Measurements from ENCODE around the gene ITGB5. TPM values are rescaled to one million over a fixed set of nuclear protein-coding genes. Genes with fewer than 3 reads are reported as not detected.

ITGB5 gene
- total RNA-seq, 2 experiments from 2014 or later: 0.52 to 1.5 TPM

DNA sequence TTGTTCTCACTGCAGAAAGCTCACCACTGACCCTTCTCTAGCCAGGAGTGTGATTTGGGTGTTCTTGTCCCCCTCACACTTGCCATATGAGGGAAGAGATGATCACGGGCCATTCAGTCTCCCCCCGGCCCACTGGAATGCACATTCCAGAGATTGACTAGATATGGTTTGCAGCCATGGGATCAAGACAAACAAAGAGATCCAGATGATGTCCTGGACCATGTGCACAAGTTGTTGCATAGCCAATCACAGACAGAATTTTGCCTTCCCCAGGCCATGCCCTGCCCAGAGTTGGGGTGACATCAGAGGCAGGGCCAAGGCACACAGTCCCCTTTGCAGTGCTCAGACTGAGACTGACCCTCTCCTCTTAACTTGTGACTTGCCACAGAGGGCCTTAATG, 32.6 kb upstream of the ITGB5 start:
- intact Hi-C loops (cut with micrococcal nuclease): no loop called here
- Mint-ChIP-seq H3K27ac (no peak overlapping the region), H3K4me3 (no peak overlapping the region), H3K36me3 (no peaks in the 10 kb centered on the region), H3K27me3 (peaks cover 1% of the 10 kb centered on the region), H3K4me1 (ENCODE audit: low read depth) (no peaks in the 10 kb centered on the region), H3K9me3 (no peaks in the 10 kb centered on the region)
- DNase-seq: no peak
- ChIA-PET CTCF (no interaction called here), POLR2A (no interaction called here)

DNA sequence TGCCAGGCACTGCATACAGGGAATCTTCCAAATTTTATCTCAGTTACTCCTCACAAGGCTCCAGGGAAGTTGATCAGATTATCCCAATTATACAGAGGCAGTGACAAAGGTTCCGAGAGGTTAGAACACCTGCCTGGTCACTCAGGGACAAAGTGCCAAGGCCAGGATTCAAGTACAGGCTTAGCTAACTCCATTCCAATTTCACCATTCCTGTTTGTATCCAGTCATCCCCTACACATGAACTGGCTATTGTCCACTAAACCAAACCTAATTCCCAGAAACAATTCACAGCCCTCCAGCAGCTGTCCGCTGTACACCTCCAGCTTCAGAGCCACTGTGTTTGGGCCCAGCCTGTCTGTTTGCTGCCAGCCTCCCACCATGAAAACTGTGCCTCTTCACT, 31.4 kb upstream of the ITGB5 start:
- no peaks in the 10 kb centered on the region for H3K36me3 Mint-ChIP-seq
- H3K9me3 Mint-ChIP-seq: no peaks in the 10 kb centered on the region
- H3K27me3 Mint-ChIP-seq: peaks cover 1% of the 10 kb centered on the region
- CTCF ChIA-PET: interaction anchor here (1.4 to 2.4 kb wide), 3 partner anchors 9 to 158 kb away, joined by 3 to 5 read pairs (median 5); no protein-coding TSS in a partner anchor
- POLR2A ChIA-PET: no interaction called here
- no peak for DNase-seq
- no peak overlapping the region for H3K4me3 Mint-ChIP-seq
- intact Hi-C loops (cut with micrococcal nuclease): no loop called here
- H3K4me1 Mint-ChIP-seq (ENCODE audit: low read depth): no peaks in the 10 kb centered on the region
- H3K27ac Mint-ChIP-seq: no peak overlapping the region

DNA sequence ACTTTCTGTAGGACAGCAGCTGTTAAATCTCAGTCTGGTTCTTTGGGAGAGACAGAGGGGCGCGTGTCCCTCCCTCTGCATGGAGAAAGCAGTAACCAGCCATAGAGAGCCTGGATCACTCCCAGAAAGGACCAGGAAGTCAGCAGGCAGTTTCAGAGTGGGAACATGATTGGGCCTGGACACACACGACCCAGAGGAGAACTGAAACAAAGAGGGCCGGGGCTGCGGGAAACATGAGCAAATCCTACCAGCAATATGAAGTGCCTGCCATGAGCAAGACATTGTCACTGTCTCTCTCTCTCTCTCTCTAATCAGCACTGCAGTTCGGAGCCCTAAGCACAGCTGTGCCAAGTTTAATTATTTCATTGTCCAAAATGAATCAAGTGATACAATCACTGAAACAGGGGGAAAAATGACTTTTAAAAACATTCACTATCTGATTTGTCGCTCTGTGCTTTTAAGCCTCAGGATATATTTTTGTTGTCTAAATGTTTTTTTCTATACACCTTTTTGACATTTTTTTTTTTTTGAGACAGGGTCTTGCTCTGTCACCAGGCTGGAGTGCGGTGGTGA, 29.8 kb upstream of the ITGB5 start:
- no peaks in the 10 kb centered on the region for H3K36me3 Mint-ChIP-seq
- H3K4me1 Mint-ChIP-seq (ENCODE audit: low read depth): no peaks in the 10 kb centered on the region
- POLR2A ChIA-PET: no interaction called here
- intact Hi-C loops (cut with micrococcal nuclease): no loop called here
- H3K9me3 Mint-ChIP-seq: no peaks in the 10 kb centered on the region
- CTCF ChIA-PET: interaction anchor here (2.4 kb wide), 1 partner anchor 11 kb away, joined by 5 read pairs; no protein-coding TSS in a partner anchor
- H3K27me3 Mint-ChIP-seq: peaks cover 3% of the 10 kb centered on the region
- no peak for DNase-seq
- H3K27ac Mint-ChIP-seq: no peak overlapping the region
- H3K4me3 Mint-ChIP-seq: no peak overlapping the region

DNA sequence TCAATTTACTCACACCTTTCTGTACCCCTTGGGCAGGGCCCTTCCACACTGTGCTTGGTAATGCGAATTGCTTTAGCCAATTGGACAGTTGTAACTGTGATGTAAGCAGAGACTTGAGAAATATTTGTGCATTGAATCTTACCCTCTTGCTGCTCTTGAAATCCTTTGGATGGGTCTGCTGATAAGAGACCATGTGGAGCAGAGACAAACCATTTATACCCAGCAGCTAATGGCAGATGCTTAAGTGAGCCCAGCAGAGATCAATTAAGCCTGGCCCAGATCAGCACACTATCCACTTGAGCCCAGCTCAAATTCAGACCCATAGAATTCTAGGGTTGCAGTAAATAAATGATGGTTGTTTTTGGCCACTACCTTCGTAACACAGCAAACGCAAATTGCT, 28.1 kb upstream of the ITGB5 start:
- no peak overlapping the region for H3K27ac Mint-ChIP-seq

DNA sequence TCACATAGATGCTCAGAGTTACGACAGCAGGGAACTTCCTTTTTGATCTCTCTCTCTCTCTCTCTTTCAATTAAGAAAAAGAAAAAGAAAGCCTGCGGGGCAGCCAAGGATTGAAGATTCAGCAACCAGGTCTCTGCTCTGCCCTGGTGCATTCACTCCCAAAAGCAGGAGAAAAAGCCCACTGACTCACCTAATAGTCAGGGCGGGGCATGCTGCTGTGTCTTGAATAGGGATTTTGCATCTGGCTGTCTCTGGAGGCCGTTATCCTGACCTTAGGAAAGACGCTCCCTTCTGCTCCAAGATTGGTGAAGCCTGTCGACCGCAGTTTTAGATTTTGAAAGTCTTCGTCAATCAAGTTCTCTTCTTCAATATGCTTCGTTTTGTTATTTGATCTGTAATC, 20.8 kb upstream of the ITGB5 start:
- ChIA-PET POLR2A (no interaction called here), CTCF (no interaction called here)
- intact Hi-C loops (cut with micrococcal nuclease): loop anchor here (10.0 kb wide), 1 partner anchor 343 kb away; no protein-coding TSS in a partner anchor

More for the DNA sequence above, 28.1 kb upstream of the ITGB5 start:
- ChIA-PET CTCF (no interaction called here), POLR2A (no interaction called here)
- Mint-ChIP-seq H3K9me3 (no peaks in the 10 kb centered on the region), H3K4me1 (ENCODE audit: low read depth) (no peaks in the 10 kb centered on the region), H3K36me3 (no peaks in the 10 kb centered on the region), H3K4me3 (no peak overlapping the region), H3K27me3 (peaks cover 3% of the 10 kb centered on the region)
- DNase-seq: no peak
- intact Hi-C loops (cut with micrococcal nuclease): no loop called here

DNA sequence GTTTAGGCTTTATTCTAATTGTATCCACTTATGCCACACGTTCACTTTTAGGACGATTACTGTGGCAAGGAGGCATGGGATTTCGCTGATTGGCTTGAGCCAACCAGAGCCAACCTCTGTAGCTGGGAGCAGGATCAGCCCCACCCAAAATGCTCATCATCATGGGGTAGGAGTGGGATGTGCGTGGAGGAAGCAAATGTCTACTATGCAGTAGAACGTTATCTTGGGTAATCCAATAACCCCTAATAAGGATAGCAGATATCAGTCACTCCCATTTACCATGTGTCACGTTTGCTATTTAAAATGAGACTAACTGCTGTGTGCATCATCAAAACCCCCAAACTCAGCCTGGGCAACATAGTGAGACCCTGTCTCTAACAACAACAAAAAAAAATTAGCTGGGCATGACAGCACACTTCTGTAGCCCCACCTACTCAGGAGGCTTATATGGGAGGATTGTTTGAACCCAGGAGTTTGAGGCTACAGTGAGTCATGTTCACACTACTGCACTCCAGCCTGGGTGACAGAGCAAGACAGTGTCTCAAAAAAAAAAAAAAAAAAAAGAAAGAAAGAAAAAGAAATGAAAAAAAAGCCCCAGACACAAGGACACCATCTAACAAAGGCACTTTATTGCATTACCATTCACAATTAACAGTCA, 17.8 kb upstream of the ITGB5 start:
- intact Hi-C loops (cut with micrococcal nuclease): loop anchor here (10.0 kb wide), 1 partner anchor 340 kb away; no protein-coding TSS in a partner anchor
- no peak for DNase-seq
- POLR2A ChIA-PET: no interaction called here
- Mint-ChIP-seq H3K4me1 (ENCODE audit: low read depth) (peaks cover 3% of the 10 kb centered on the region), H3K36me3 (no peaks in the 10 kb centered on the region), H3K4me3 (no peak overlapping the region), H3K27ac (no peak overlapping the region), H3K27me3 (peaks cover 9% of the 10 kb centered on the region), H3K9me3 (no peaks in the 10 kb centered on the region)
- CTCF ChIA-PET: interaction anchor here (7.0 kb wide), 1 partner anchor 143 kb away, joined by 285 read pairs; no protein-coding TSS in a partner anchor

More for the DNA sequence above, 20.8 kb upstream of the ITGB5 start:
- Mint-ChIP-seq H3K9me3 (no peaks in the 10 kb centered on the region), H3K4me3 (no peak overlapping the region), H3K27me3 (peaks cover 8% of the 10 kb centered on the region), H3K27ac (no peak overlapping the region), H3K4me1 (ENCODE audit: low read depth) (no peaks in the 10 kb centered on the region), H3K36me3 (no peaks in the 10 kb centered on the region)
- no peak for DNase-seq

DNA sequence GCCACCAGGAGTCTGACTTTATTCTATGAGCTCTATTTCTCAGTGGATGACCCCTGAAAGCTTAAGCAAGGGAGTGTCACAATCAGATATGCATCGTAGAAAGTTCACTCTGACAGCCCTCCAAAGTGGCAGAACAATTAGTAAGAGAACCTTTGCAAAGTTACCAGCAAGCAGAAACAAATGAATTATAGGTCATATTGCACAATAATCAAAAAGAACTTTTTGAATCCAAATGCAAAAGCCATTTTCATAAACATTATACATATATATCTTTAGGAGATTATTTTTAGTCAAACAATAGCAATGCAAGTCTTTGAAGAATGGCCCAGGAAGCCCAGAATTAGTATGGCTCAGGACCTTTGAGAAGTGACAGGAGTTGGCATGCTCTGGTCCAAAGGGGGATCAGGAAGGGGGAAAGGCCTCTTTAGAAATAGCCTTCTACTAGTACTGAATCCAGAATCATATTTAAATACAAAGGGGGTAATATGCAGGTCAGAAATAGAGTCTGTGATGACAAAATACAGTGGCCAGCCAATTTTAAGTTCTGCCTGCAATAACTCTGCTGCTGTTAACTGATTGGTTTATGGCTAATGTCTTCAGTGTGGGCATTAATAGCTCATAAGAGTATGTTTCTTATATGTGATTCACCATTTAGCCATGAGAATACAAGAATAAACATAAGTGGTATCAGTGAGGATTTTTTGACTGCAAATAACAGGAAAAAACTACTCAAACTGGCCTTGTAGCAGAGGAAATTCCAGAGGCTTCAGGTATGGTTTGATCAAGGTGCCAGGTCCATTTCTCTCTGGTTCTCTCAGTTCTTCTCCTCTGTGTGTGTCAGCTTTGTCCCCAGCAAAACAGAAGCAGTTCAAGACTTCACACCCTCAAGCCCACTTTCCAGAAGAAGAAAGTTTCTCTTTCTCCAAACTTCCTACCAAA, 17.0 kb upstream of the ITGB5 start:
- POLR2A ChIA-PET: no interaction called here
- intact Hi-C loops (cut with micrococcal nuclease): loop anchor here (10.0 kb wide), 1 partner anchor 339 kb away; no protein-coding TSS in a partner anchor
- CTCF ChIA-PET: interaction anchor here (7.0 kb wide), 1 partner anchor 143 kb away, joined by 285 read pairs; no protein-coding TSS in a partner anchor

DNA sequence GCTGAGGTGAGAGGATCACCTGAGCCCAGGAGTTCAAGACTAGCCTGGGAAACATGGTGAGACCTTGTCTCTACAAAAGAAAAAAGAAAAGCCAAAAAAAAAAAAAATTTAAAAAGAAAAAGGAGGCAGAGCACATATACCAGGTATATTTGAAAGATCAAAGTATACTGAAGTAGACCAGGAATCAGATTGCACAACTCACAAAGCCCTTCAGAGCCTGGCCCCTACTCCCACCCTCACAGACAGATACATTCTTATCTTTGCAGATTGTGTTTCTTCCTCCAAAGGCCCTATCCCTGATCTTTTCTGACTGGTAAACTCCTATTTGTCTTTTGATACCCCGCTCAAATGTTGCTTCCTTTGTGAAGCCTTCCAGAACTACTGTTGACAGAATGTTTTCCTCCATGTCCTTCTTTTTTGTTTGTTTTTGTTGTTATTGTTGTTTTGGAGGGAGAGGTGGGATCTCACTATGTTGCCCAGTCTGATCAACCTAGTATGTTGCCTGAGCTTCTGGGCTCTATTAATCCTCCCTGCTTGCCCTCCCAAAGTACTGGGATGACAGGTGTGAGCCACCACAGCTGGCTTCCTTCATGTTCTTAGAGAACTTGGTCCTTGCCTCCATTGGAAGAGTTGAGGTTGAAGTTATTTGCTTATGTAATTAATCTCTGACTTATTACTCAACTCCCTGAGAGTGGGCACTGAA, 9.8 kb upstream of the ITGB5 start:
- no peak overlapping the region for H3K4me3 Mint-ChIP-seq
- intact Hi-C loops (cut with micrococcal nuclease): no loop called here
- no peaks in the 10 kb centered on the region for H3K36me3 Mint-ChIP-seq
- DNase-seq: no peak
- H3K4me1 Mint-ChIP-seq (ENCODE audit: low read depth): peaks cover 3% of the 10 kb centered on the region
- H3K27me3 Mint-ChIP-seq: peaks cover 4% of the 10 kb centered on the region
- ChIA-PET CTCF (interaction anchor here (0.9 to 1.4 kb wide), 3 partner anchors 9 to 136 kb away, joined by 3 to 12 read pairs (median 5); no protein-coding TSS in a partner anchor), POLR2A (no interaction called here)
- H3K9me3 Mint-ChIP-seq: no peaks in the 10 kb centered on the region
- H3K27ac Mint-ChIP-seq: no peak overlapping the region

More for the DNA sequence above, 17.0 kb upstream of the ITGB5 start:
- Mint-ChIP-seq H3K4me3 (no peak overlapping the region), H3K9me3 (no peaks in the 10 kb centered on the region), H3K27ac (no peak overlapping the region), H3K36me3 (no peaks in the 10 kb centered on the region), H3K4me1 (ENCODE audit: low read depth) (peaks cover 3% of the 10 kb centered on the region), H3K27me3 (peaks cover 9% of the 10 kb centered on the region)
- DNase-seq: no peak

DNA sequence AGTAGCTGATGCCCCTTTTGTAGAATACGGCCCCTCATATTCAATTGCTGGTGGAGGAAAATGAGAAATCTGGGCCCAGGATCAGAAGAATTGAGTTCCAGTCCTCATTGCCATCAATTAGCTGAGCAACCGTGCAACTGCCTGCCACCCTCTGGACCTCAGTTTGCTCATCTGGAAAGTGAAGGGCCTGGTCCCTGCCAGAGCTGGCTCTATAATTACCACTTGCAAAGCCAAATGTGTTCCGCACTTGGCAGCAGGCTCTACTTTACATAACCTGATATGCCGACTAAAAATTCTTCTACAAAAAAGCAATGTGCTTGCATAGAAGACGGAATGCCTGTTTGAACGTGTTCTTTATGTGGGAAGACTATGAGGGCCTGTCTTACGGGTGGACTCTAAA, 8.6 kb upstream of the ITGB5 start:
- no peaks in the 10 kb centered on the region for H3K36me3 Mint-ChIP-seq
- H3K4me3 Mint-ChIP-seq: no peak overlapping the region
- H3K27me3 Mint-ChIP-seq: no peaks in the 10 kb centered on the region
- no peak overlapping the region for H3K27ac Mint-ChIP-seq
- H3K9me3 Mint-ChIP-seq: no peaks in the 10 kb centered on the region
- no peak for DNase-seq
- intact Hi-C loops (cut with micrococcal nuclease): no loop called here
- peaks cover 3% of the 10 kb centered on the region for H3K4me1 Mint-ChIP-seq (ENCODE audit: low read depth)
- CTCF ChIA-PET: interaction anchor here (1.0 to 1.5 kb wide), 4 partner anchors 11 to 135 kb away, joined by 3 to 7 read pairs (median 5); no protein-coding TSS in a partner anchor
- POLR2A ChIA-PET: no interaction called here

DNA sequence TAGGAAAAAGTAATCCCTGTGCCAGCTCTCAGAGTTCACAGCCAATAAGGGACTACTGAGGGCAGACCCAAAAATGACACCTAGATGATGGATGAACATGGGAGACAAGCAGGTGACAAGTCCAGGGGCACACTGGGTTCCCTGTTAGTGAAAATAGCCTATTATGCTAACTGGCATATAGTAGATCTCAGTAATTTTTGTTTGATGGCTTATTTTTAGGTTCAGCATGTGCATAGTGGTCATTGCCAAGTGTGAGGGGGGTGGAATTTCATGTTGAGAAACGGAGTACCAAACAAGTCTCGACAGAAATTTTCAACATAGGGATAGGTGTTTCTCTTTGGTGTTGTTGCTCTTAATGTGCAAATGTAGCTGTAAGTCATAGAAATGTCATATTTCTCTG, 6.4 kb upstream of the ITGB5 start:
- Mint-ChIP-seq H3K4me1 (ENCODE audit: low read depth) (no peaks in the 10 kb centered on the region), H3K27ac (no peak overlapping the region), H3K9me3 (no peaks in the 10 kb centered on the region), H3K4me3 (no peak overlapping the region), H3K27me3 (peaks cover 14% of the 10 kb centered on the region), H3K36me3 (no peaks in the 10 kb centered on the region)
- intact Hi-C loops (cut with micrococcal nuclease): no loop called here
- ChIA-PET CTCF (interaction anchor here (1.3 kb wide), 1 partner anchor 8 kb away, joined by 3 read pairs; no protein-coding TSS in a partner anchor), POLR2A (no interaction called here)
- DNase-seq: no peak

DNA sequence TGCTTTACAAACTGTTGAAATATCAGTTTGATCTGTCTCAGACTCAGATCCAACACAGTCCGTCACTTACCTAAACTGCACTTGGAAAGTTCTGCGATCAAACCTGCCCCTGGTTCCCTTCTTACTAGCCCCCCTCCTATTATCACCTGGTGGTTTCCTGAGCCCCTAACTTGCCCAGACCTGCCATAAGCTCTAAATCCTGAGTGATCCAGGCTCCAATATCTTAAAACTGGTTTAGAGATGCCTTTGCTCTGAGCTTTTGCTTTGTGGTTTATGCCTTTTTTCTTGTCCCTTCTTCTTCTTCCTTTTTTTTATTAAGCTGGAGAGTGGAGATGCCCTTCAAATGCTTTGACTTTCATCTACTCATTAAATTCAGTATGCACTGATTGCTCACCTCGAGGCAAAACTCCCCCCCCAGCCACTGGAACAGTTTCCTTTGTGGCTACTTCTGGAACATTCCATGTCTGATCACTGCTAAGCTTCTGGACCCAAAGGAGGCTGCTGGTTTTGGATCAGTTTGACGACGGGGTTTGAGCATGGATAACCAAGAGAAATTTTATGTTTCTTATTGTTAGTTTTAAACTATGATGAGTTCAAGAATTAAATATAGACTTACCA, 3.5 kb upstream of the ITGB5 start:
- no peaks in the 10 kb centered on the region for H3K36me3 Mint-ChIP-seq
- DNase-seq: no peak
- no peak overlapping the region for H3K4me3 Mint-ChIP-seq
- H3K4me1 Mint-ChIP-seq (ENCODE audit: low read depth): peaks cover 2% of the 10 kb centered on the region
- POLR2A ChIA-PET: no interaction called here
- no peaks in the 10 kb centered on the region for H3K9me3 Mint-ChIP-seq
- CTCF ChIA-PET: interaction anchor here (1.9 kb wide), 1 partner anchor 11 kb away, joined by 10 read pairs; no protein-coding TSS in a partner anchor
- no peak overlapping the region for H3K27ac Mint-ChIP-seq
- intact Hi-C loops (cut with micrococcal nuclease): no loop called here
- H3K27me3 Mint-ChIP-seq: peaks cover 28% of the 10 kb centered on the region

All from activated CD4-positive, alpha-beta memory T cell treated with anti-CD3 and anti-CD28 coated beads for 36 hours (primary cell).